GM12891 (cell line): Measurements from ENCODE around the gene NSUN6.
"Not testable (repeated sequence)": the region's sequence is repeated elsewhere in the genome, so short reads cannot be mapped to it uniquely, and the experiment has no call there.

Experiments
- DNase-seq: peaks from one replicate; pipeline ENCODE4 v3.0.0; 2011; ENCODE audit warnings: low spot score; ENCODE audit not compliant: insufficient read length
- FAIRE-seq: peaks from 2 replicates; lab custom pipeline; 2011; peaks lifted over from hg19 to GRCh38; lab: Jason Lieb, UNC
- PAX5 ChIP-seq: IDR thresholded peaks from 2 replicates; pipeline ENCODE4 v1.6.1; 2011; ENCODE audit warnings: low read length, moderate library complexity, mild to moderate bottlenecking; ENCODE audit not compliant: insufficient read depth, severe bottlenecking
- POLR2A ChIP-seq: IDR thresholded peaks from 2 replicates; pipeline ENCODE4 v1.6.1; 2011; ENCODE audit warnings: low read depth, low read length, control low read depth
- POLR2AphosphoS5 ChIP-seq: IDR thresholded peaks from 2 replicates; pipeline ENCODE4 v1.6.1; 2011; ENCODE audit warnings: low read depth, low read length, control low read depth
- POU2F2 ChIP-seq: IDR thresholded peaks from 2 replicates; pipeline ENCODE4 v1.6.1; 2011; ENCODE audit warnings: low read depth, mild to moderate bottlenecking, control low read depth, low read length, moderate library complexity
- SPI1 ChIP-seq: IDR thresholded peaks from 2 replicates; pipeline ENCODE4 v1.6.1; 2011; ENCODE audit warnings: low read depth, low read length, control low read depth
- TAF1 ChIP-seq: IDR thresholded peaks from 2 replicates; pipeline ENCODE4 v1.6.1; 2011; ENCODE audit warnings: low read depth, low read length, control low read depth

NSUN6 gene

DNA sequence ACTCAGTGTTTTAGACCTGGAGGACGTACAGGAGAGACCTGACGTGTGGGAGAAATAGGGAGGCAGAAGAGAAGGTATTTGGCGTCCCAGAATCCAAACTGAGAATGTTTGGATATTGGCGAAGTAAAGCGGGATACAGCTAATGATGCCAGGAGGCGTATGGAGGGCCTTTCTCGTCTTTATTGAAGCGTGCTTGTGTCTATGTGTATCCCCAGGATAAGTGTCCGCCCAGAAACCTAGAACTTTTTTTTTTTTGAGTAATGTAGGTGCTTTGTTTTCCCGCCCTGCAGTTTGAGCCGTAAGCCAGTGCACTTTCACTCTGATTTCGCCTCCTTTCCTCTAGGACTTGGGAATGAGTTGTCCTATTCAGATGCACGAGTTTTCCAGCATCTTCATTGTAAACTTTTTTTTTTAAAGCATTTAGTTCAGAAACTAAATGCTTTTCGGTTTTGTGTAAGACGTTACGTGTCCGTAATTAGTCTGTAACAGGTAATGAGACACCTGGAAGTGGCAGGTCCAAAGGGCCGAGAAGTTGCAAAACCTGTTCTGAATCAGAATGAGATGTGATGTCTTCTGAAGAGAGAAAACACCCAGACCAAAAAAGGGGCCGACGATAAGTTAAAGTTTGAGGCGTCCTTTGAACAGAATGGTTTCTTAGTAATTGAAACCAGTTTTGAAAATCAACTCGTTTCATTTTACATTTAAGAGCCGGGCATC, 8.6 kb upstream of the NSUN6 start:
- DNase-seq: no peak
- no peak for TF ChIP-seq POLR2AphosphoS5
- no peak for TF ChIP-seq SPI1
- no peak for TF ChIP-seq PAX5
- TF ChIP-seq TAF1: no peak
- TF ChIP-seq POU2F2: no peak
- no peak for TF ChIP-seq POLR2A
- peak; percentile 84 for FAIRE-seq

DNA sequence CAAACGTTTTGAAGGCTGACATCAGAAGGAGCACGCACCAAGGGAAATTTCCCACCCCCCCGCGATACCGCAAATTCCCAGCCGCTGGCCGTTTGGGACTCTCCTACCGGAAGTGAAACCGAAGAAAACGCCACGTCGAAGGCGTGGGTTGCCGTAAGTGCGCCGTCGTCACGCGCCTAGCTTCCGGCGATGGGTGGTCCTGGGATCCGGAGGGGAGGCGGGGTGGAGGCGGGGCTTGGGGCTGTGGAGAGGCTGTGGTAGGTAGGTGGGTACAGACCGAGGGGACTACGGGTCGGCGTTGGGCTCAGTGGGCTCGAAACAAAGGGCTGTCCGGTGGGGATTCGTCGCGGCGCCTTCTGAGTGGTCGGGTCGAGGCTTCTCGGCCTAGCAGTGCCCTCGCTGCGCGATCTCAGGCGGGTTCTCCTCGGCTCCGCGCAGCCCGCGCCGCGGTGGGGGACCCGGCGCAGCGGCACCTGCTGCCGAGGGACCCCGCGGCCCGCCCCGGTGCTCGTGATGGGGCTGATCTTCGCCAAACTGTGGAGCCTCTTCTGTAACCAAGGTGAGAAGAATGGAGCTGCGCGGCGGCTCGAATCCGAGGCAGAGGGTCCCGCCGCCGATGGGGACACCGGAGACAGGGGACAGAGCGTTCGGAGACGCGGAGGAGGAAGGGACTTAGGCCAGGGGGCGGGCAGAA, 7.9 kb upstream of the NSUN6 start, which contains the start of gene ARL5B:
TSS of gene ARL5B (plus strand) at position 307 of the 694 bp plus-strand sequence. CDS start at position 514, 207 bp downstream.
- TF ChIP-seq PAX5 (no peak), POLR2A (peak; percentile 67; the same call in 1 of the 2 replicates), TAF1 (peak; percentile 52), SPI1 (peak; percentile 76), POU2F2 (no peak; the same call in 1 of the 2 replicates), POLR2AphosphoS5 (peak; percentile 81)
- peak; percentile 82 for DNase-seq
- FAIRE-seq: peak; percentile 99

DNA sequence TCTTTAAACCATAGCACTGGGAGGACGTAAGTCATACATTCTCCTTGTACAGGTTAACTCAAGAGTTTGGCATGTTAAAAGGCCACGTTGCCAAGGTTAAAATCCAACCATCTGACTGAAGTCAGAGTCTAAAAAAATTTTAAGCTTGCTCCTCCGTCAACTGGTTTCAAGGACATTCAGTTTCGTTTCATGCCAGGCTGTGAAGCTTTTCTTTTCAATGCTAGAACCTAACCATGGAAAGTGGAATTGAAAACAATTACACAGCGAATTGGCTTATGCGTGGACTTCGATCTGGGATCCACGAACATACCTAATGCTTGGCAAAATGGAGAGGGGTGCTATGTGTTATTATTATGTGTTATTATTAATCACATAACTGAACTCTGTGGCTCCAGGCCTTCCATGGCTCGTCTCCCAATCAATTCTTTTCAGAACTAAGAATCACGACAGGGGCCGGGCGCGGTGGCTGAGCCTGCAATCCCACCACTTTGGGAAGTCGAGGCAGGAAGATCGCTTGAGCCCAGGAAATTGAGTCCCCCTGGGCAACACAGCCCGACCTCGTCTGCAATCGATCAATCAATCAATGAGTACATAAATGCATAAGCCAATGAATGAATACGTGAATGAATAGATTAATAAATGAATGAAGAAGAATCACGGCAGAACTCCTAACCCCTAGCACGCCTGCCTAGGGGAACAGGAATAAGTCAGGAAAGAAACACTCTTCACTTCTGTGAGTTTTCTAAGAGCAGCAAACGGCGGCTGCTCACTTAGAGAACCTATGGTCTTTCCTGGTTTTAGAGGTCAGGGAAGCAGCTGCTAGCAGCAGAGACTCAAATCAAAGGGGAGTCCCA, 7.1 kb upstream of the NSUN6 start:
- TF ChIP-seq TAF1 (peak; percentile 65; the same call in 1 of the 2 replicates), SPI1 (no peak)
- FAIRE-seq (peak; percentile 66), DNase-seq (no peak)

DNA sequence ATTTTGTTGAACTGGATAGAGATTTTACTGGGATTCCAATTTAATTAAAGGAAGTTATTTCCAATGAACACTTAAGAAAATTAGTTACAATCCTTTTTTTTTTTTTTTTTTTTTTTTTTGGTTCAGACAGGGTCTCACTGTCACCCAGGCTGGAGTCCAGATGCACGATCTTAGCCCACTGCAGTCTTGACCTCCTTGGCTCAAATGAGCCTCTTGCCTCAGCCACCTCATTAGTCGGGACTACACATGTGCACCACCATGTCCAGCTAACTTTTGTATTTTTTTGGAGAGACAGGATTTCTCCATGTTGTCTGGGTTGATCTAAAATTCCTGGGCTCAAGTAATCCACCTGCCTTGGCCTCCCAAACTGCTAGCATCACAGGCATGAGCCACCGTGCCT, 5.3 kb upstream of the NSUN6 start:
- FAIRE-seq (no peak), DNase-seq (no peak)
- TF ChIP-seq TAF1 (no peak), POU2F2 (no peak), PAX5 (no peak), POLR2A (no peak), POLR2AphosphoS5 (no peak), SPI1 (no peak)

DNA sequence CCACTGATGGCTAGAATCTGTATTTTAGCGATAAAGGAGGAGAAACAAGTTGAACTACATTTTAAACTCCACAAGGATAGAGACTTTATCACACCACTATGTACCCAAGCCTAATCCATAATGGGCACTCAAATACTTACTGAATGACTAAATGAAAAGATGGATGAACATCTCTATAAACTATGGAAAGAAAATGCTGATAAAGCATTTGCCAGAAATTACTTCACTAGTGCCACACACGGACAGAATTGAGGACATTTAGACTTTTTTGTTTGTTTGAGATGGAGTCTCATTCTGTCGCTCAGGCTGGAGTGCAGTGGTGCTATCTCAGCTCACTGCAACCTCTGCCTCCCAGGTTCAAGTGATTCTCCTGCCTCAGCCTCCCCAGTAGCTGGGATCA, 1.7 kb upstream of the NSUN6 start:
- TF ChIP-seq PAX5 (no peak), POLR2AphosphoS5 (no peak), POU2F2 (no peak), SPI1 (no peak)
- DNase-seq (no peak), FAIRE-seq (no peak)

DNA sequence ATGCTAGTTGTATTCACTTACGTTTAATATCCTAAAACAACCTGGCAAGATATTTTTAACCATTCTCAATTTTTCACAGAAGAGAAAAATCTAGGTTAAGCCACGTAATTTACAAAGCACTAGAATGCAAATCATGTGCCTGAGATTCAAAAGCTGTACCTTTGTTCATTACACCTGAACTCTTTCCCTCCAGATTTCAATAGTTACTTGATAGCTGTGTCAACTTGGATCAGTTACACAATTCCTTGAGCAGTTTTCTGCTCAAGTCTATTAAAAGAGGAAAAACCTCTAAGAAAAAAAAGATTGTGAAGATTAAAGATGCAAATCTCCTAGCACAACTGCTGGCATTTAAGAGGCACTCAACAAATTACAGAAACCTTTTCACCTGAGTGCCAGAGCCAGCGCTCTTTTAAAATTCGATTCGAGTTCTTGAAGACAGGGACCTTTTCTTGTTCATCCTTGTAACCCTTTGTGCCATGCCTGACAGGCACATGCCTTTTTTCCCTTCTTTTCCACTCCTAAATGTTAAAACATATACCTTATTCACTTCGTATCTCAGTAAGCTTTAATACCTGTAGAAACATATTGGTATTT, 886 bp downstream of the NSUN6 start:
- TF ChIP-seq PAX5 (no peak), POU2F2 (no peak), SPI1 (no peak), POLR2AphosphoS5 (no peak), TAF1 (no peak), POLR2A (no peak)
- DNase-seq (no peak), FAIRE-seq (no peak)

DNA sequence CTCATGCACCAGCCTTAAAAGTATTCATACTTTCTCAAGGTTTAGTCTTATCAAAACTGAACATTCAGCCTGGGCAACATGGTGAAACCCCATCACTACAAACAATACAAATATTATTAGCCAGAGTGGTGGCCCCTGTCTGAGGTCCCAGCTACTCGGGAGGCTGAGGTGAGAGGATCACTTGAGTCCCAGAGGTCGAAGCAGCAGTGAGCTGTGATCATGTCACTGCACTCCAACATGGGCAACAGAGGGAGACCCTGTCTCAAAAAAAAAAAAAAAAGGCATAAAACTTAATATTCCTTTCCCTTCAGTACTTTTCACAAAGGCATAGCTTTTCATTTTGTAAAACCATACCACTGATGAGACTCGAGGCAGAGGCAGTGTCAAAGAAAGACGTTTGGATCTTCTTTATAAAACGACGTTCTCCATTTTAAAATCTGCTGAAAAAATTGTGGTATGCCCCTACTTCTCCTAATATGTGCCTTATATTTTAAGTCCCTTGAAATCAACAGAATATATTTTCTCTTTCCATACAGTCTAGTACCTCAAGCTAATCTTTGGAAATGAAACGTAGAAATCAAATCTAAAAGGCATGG, 1.9 kb downstream of the NSUN6 start:
- FAIRE-seq (no peak), DNase-seq (no peak)
- TF ChIP-seq POLR2A: no peak

DNA sequence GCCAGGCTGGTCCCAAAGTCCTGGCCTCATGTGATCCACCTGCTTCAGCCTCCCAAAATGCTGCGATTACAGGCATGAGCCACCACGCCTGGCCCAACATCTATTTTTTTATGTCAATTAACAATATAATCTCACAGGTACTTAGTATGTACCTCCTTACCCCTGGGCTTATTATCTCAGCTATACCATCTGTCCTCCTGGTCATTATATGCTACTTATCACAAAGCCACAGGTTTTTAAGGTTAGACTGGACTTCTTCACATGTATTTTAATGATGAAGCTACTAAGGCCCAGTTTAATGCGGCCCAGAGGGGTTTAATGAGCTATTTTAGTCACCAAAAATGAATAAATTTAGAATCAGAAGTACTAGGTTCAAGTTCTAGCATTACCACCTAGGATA, 3.4 kb downstream of the NSUN6 start:
- DNase-seq (no peak), FAIRE-seq (no peak)
- TF ChIP-seq POLR2AphosphoS5 (no peak), POLR2A (no peak), PAX5 (no peak)

DNA sequence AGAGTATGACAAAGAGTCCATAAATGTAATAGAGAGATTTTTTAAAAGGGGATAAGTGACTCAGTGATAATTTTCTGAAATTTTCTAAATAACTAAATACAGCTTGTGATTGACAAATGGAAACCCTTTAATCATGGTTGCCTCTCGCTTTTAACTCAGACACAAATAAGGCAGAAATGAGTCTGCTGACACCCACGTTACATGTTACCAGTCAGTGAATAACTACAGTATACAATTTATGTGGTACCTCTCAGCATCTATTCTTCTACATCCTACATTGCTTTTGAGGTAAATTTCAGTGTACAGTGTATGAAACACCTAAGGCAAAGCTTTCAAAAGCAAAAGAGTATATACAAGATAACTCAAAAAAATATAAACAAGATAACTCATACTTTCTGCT, 4.2 kb downstream of the NSUN6 start:
- FAIRE-seq (no peak), DNase-seq (no peak)
- TF ChIP-seq POLR2AphosphoS5 (no peak), TAF1 (no peak), SPI1 (no peak), POLR2A (no peak), POU2F2 (no peak), PAX5 (no peak)

DNA sequence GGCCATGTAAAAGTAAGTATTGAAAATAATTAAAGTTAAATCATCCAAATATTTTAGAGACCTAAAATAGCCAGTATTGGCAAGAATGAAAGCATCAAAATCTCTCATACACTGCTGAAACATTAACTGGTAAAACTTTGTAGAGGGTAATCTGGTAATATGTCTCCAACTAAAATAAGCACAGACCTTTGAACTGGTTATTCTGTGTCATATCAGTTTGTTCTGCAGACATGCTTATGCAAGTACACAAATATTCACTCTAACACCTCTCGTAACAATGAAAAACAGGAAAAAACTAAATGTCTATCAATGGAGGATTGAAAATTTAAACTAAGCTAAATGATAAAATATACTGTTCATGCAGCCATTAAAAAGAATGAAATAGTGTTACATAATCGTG, 11.7 kb downstream of the NSUN6 start:
- not testable (repeated sequence) for FAIRE-seq, DNase-seq

DNA sequence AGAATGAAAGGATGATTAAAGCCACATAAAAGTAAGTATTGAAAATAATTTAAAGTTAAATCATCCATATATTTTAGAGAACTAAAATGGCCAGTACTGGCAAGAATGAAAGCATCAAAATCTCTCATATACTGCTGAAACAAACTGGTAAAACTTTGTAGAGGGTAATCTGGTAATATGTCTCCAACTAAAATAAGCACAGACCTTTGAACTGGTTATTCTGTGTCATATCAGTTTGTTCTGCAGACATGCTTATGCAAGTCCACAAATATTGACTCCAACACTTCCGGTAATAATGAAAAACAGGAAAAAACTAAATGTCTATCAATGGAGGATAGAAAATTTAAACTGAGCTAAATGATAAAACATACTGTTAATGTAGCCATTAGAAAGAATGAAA, 14.0 kb downstream of the NSUN6 start:
- not testable (repeated sequence) for DNase-seq
- peak; percentile 57 for FAIRE-seq
